MCF 10A (cell line): Measurements from ENCODE around the gene RASEF. TPM values are rescaled to one million over a fixed set of nuclear protein-coding genes. Genes with fewer than 3 reads are reported as not detected.

ENCODE experiments used
- BruUV-seq: library from RNA; stranded (reverse); fragments of 400-500 nt; replicated peaks from 2 replicates; lab custom pipeline; 2021; lab: Mats Ljungman, UMichigan
- CTCF ChIA-PET: fragments of 300-600 bp; sonication (Branson Sonifier 250); formaldehyde crosslinking; extraction: SDS; loops from one replicate; lab custom pipeline; 2021; ENCODE audit warnings: antibody characterized with exemption, inconsistent platforms; lab: Yijun Ruan, JAX
- POLR2A ChIA-PET: fragments of 300-600, 350-650 bp; sonication (Branson Sonifier 250); formaldehyde crosslinking; extraction: SDS; loops from one replicate; lab custom pipeline; 2020; ENCODE audit warnings: antibody characterized with exemption, inconsistent platforms; lab: Yijun Ruan, JAX
- DNase-seq: peaks from one replicate; pipeline ENCODE4 v3.0.0-alpha.2; 2018; ENCODE audit not compliant: unreplicated experiment
- H3K27ac Mint-ChIP-seq: one replicate; pipeline ENCODE4 v1.8.0; 2022; ENCODE audit warnings: mild to moderate bottlenecking, low read depth, mixed read lengths; ENCODE audit not compliant: unreplicated experiment
- H3K27me3 Mint-ChIP-seq: one replicate; pipeline ENCODE4 v1.8.0; 2022; ENCODE audit warnings: mixed read lengths; ENCODE audit not compliant: insufficient read depth, unreplicated experiment
- H3K36me3 Mint-ChIP-seq: one replicate; pipeline ENCODE4 v1.8.0; 2022; ENCODE audit warnings: mild to moderate bottlenecking, moderate library complexity, mixed read lengths; ENCODE audit not compliant: insufficient read depth, unreplicated experiment
- H3K4me1 Mint-ChIP-seq: one replicate; pipeline ENCODE4 v1.8.0; 2022; ENCODE audit warnings: mixed read lengths; ENCODE audit not compliant: insufficient read depth, unreplicated experiment
- H3K4me3 Mint-ChIP-seq: one replicate; pipeline ENCODE4 v1.8.0; 2022; ENCODE audit warnings: mild to moderate bottlenecking, moderate library complexity, mixed read lengths; ENCODE audit not compliant: unreplicated experiment
- H3K9me3 Mint-ChIP-seq: one replicate; pipeline ENCODE4 v1.8.0; 2022; ENCODE audit warnings: mixed read lengths; ENCODE audit not compliant: unreplicated experiment
- CTCF ChIP-seq: fragments of 200-600 bp; IDR thresholded peaks from one replicate; pipeline ENCODE4 v1.8.0; 2022; ENCODE audit warnings: antibody characterized with exemption, mild to moderate bottlenecking; ENCODE audit not compliant: unreplicated experiment
- intact Hi-C: fragments of 100-400 bp; cut with micrococcal nuclease; formaldehyde crosslinking; loops from 2 replicates; pipeline ENCODE4 v1.14.1; 2022
- total RNA-seq: library from RNA; stranded (reverse); gene quantifications from 2 replicates; pipeline ENCODE4 v1.2.3, GENCODE V29; 2022

RASEF gene
- total RNA-seq, 1 experiment from 2014 or later: 7.5 TPM

- no peak overlapping the region for H3K4me3 Mint-ChIP-seq
- H3K27me3 Mint-ChIP-seq: no peaks in the 10 kb centered on the region
- DNase-seq: no peak
- BruUV-seq: no TSS peak
- ChIA-PET CTCF (interaction anchor here (0.7 kb wide), 1 partner anchor 1178 kb away, joined by 3 read pairs; no protein-coding TSS in a partner anchor), POLR2A (interaction anchor here (1.0 to 1.2 kb wide), 2 partner anchors 8 to 22 kb away, joined by 3 read pairs; no protein-coding TSS in a partner anchor)
- no peak for TF ChIP-seq CTCF
- H3K9me3 Mint-ChIP-seq: no peaks in the 10 kb centered on the region
- peaks cover 4% of the 10 kb centered on the region for H3K4me1 Mint-ChIP-seq
- no peak overlapping the region for H3K27ac Mint-ChIP-seq
- intact Hi-C loops: no loop called here
- no peaks in the 10 kb centered on the region for H3K36me3 Mint-ChIP-seq
Measured at GRCh38 chr9:83005963-83006362, 57.0 kb downstream of the RASEF start.

- ChIA-PET POLR2A (interaction anchor here (1.0 to 1.2 kb wide), 2 partner anchors 9 to 22 kb away, joined by 3 read pairs; no protein-coding TSS in a partner anchor), CTCF (interaction anchor here (0.6 to 0.7 kb wide), 2 partner anchors 891 to 1177 kb away, joined by 3 read pairs; no protein-coding TSS in a partner anchor)
- no peak for TF ChIP-seq CTCF
- Mint-ChIP-seq H3K27ac (no peak overlapping the region), H3K27me3 (no peaks in the 10 kb centered on the region), H3K4me1 (peaks cover 4% of the 10 kb centered on the region), H3K9me3 (no peaks in the 10 kb centered on the region), H3K36me3 (no peaks in the 10 kb centered on the region), H3K4me3 (no peak overlapping the region)
- DNase-seq: no peak
- BruUV-seq: no TSS peak
- intact Hi-C loops: no loop called here
Measured at GRCh38 chr9:83005361-83005760, 57.6 kb downstream of the RASEF start.

GRCh38 chr9:83002329-83002728 is 60.6 kb downstream of the RASEF start:
- POLR2A ChIA-PET: interaction anchor here (1.3 kb wide), 1 partner anchor 10 kb away, joined by 3 read pairs; no protein-coding TSS in a partner anchor
- no TSS peak for BruUV-seq
- Mint-ChIP-seq H3K27ac (no peak overlapping the region), H3K27me3 (no peaks in the 10 kb centered on the region), H3K36me3 (no peaks in the 10 kb centered on the region), H3K4me1 (peaks cover 4% of the 10 kb centered on the region), H3K9me3 (no peaks in the 10 kb centered on the region), H3K4me3 (no peak overlapping the region)
- TF ChIP-seq CTCF: no peak
- CTCF ChIA-PET: interaction anchor here (2.2 kb wide), 1 partner anchor 41 kb away, joined by 6 read pairs; no protein-coding TSS in a partner anchor
- intact Hi-C loops: no loop called here
- no peak for DNase-seq

GRCh38 chr9:83000765-83001164 is 62.2 kb downstream of the RASEF start:
- no TSS peak for BruUV-seq
- H3K4me3 Mint-ChIP-seq: no peak overlapping the region
- CTCF ChIA-PET: interaction anchor here (0.9 to 2.2 kb wide), 2 partner anchors 39 to 61 kb away, joined by 4 to 6 read pairs; no protein-coding TSS in a partner anchor
- no peaks in the 10 kb centered on the region for H3K27me3 Mint-ChIP-seq
- H3K36me3 Mint-ChIP-seq: peaks cover 8% of the 10 kb centered on the region
- no peak for DNase-seq
- H3K27ac Mint-ChIP-seq: no peak overlapping the region
- intact Hi-C loops: no loop called here
- no peaks in the 10 kb centered on the region for H3K9me3 Mint-ChIP-seq
- no peak for TF ChIP-seq CTCF
- POLR2A ChIA-PET: interaction anchor here (0.7 kb wide), 1 partner anchor 390 kb away, joined by 4 read pairs; no protein-coding TSS in a partner anchor
- peaks cover 4% of the 10 kb centered on the region for H3K4me1 Mint-ChIP-seq
